Vagina (tissue), 2 donors: ENCODE results near the gene EDEM2.

Experiments used
- POLR2A ChIP-seq, 2 donors: fragments of 450-650 bp; IDR thresholded peaks; one replicate each; pipeline ENCODE4 v1.6.1; 2017; ENCODE audit warnings: antibody characterized with exemption in 2 of 2, mild to moderate bottlenecking in 2 of 2, moderate library complexity in 2 of 2
- TF ChIP-seq, protein P1 (sequence below), 3 experiments: fragments of 450-650 bp in 2 of 3; fragments of 200-600 bp in 1 of 3; sonication (generic) in 1 of 3; IDR thresholded peaks; one replicate each; pipeline ENCODE4 v1.5.1; 2017 to 2019; ENCODE audit warnings: antibody characterized with exemption in 3 of 3, mild to moderate bottlenecking in 2 of 3, moderate library complexity in 2 of 3

DNA sequence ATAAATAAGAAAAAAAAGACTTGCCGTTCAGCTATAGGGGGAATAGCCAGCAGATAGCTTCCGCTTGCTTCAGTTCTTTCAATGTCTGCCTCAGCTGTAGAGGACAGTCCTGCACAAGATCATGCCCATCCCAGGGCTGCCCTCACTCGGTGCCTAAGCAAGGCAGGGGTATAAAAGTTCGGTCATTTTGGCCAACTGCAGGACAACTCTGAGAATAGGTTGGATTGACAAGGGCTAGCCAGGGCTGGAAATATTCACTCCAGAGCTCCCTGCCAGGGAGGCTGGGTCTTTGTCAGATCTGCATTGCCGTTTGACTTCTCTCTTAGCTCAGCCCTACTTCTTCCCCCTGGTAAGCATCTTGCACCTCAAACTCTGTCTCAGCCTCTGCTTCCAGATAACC lies 33.1 kb upstream of the EDEM2 start:
- TF ChIP-seq, protein P1, sequence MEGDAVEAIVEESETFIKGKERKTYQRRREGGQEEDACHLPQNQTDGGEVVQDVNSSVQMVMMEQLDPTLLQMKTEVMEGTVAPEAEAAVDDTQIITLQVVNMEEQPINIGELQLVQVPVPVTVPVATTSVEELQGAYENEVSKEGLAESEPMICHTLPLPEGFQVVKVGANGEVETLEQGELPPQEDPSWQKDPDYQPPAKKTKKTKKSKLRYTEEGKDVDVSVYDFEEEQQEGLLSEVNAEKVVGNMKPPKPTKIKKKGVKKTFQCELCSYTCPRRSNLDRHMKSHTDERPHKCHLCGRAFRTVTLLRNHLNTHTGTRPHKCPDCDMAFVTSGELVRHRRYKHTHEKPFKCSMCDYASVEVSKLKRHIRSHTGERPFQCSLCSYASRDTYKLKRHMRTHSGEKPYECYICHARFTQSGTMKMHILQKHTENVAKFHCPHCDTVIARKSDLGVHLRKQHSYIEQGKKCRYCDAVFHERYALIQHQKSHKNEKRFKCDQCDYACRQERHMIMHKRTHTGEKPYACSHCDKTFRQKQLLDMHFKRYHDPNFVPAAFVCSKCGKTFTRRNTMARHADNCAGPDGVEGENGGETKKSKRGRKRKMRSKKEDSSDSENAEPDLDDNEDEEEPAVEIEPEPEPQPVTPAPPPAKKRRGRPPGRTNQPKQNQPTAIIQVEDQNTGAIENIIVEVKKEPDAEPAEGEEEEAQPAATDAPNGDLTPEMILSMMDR (IDR thresholded peaks at IDR 0.05), result no peak
- no peak for TF ChIP-seq POLR2A (IDR thresholded peaks at IDR 0.05)
